ENCODE results near the gene SGMS1. TPM values are rescaled to one million over a fixed set of nuclear protein-coding genes. Genes with fewer than 3 reads are reported as not detected.

Gene SGMS1
- polyA plus RNA-seq, 1 experiment = 21.1 TPM

GRCh38 chr10:50640238-50640637 lies 16.5 kb upstream of the SGMS1 start:
- no peak for DNase-seq (ENCODE audit: low read depth)
- Histone ChIP-seq H3K27me3 (ENCODE audit: control insufficient read depth, insufficient read depth, low read length) (no peaks in the 10 kb centered on the region), H3K4me3 (ENCODE audit: low read depth, low read length) (no peak overlapping the region), H3K36me3 (ENCODE audit: control insufficient read depth, insufficient read depth, low read length) (no peaks in the 10 kb centered on the region)
- POLR2A ChIA-PET = no interaction called here
- TF ChIP-seq CTCF (IDR thresholded peaks at IDR 0.05; ENCODE audit: insufficient read depth, low read depth, low read length) = no peak
- CTCF ChIA-PET = interaction anchor here (0.8 kb wide), 1 partner anchor 127 kb away, joined by 3 read pairs; no protein-coding TSS in a partner anchor

DNA sequence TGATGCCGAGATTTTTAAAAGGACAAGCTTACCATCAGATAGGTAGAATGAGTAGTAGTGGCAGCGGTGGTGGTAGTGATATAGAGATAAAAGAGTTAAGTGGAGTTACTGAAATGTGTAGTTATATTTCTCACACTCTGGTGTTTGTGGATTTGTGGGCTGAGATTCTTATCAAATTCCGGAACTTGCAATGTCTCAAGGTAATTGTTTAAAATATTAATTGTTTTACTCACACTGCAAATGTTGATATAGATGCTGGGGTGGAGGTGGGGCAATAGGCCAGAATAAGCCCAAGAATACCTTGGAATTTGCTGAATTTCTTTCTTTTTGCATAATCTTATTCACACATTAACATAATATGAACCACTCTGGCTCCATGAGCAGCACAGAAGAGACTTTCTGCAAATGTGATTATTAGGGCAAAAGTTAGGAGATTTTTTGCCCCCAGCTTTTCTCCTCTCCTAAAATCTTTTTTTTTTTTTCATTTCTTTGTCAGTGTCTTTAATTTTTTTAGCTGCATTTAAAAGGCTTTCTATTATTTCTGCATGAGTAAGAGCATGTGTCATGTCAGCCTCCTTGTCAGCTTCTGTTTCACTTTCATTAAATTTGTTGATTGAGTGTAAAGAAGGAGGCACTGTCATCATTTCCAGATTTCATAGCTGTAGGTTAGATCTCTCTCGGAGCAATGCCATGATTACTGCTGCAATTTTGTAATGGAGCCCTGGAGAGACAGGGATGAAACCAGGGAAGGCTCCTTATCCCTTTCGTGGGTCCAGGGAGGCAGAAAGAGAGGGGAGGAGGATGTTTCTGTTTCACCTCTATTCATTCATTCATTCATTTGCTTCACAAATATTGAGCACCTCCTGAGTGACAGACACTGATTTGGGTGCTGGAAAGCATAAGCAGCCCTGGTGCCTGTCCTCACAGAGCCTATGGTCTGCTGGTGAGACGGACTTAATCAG lies 13.1 kb upstream of the SGMS1 start:
- Histone ChIP-seq H3K36me3 (ENCODE audit: control insufficient read depth, insufficient read depth, low read length) (no peaks in the 10 kb centered on the region), H3K27me3 (ENCODE audit: control insufficient read depth, insufficient read depth, low read length) (no peaks in the 10 kb centered on the region), H3K4me3 (ENCODE audit: low read depth, low read length) (no peak overlapping the region)
- TF ChIP-seq CTCF (IDR thresholded peaks at IDR 0.05; ENCODE audit: insufficient read depth, low read depth, low read length) = no peak
- POLR2A ChIA-PET = no interaction called here
- CTCF ChIA-PET = interaction anchor here (0.8 to 1.5 kb wide), 2 partner anchors 11 to 12 kb away, joined by 3 to 5 read pairs; no protein-coding TSS in a partner anchor
- DNase-seq (ENCODE audit: low read depth) = no peak

GRCh38 chr10:50635286-50635685 lies 11.5 kb upstream of the SGMS1 start:
- Histone ChIP-seq H3K4me3 (ENCODE audit: low read depth, low read length) (no peak overlapping the region), H3K27me3 (ENCODE audit: control insufficient read depth, insufficient read depth, low read length) (no peaks in the 10 kb centered on the region), H3K36me3 (ENCODE audit: control insufficient read depth, insufficient read depth, low read length) (no peaks in the 10 kb centered on the region)
- DNase-seq (ENCODE audit: low read depth) = no peak
- TF ChIP-seq CTCF (IDR thresholded peaks at IDR 0.05; ENCODE audit: insufficient read depth, low read depth, low read length) = no peak
- ChIA-PET POLR2A (no interaction called here), CTCF (interaction anchor here (0.9 to 1.8 kb wide), 2 partner anchors 10 to 18 kb away, joined by 3 to 6 read pairs; no protein-coding TSS in a partner anchor)

- Histone ChIP-seq H3K4me3 (ENCODE audit: low read depth, low read length) (no peak overlapping the region), H3K27me3 (ENCODE audit: control insufficient read depth, insufficient read depth, low read length) (no peaks in the 10 kb centered on the region), H3K36me3 (ENCODE audit: control insufficient read depth, insufficient read depth, low read length) (no peaks in the 10 kb centered on the region)
- TF ChIP-seq CTCF (IDR thresholded peaks at IDR 0.05; ENCODE audit: insufficient read depth, low read depth, low read length) = no peak
- POLR2A ChIA-PET = no interaction called here
- CTCF ChIA-PET = interaction anchor here (1.8 kb wide), 1 partner anchor 19 kb away, joined by 6 read pairs; no protein-coding TSS in a partner anchor
- DNase-seq (ENCODE audit: low read depth) = no peak
Observed at GRCh38 chr10:50634479-50634878, 10.7 kb upstream of the SGMS1 start.

DNA sequence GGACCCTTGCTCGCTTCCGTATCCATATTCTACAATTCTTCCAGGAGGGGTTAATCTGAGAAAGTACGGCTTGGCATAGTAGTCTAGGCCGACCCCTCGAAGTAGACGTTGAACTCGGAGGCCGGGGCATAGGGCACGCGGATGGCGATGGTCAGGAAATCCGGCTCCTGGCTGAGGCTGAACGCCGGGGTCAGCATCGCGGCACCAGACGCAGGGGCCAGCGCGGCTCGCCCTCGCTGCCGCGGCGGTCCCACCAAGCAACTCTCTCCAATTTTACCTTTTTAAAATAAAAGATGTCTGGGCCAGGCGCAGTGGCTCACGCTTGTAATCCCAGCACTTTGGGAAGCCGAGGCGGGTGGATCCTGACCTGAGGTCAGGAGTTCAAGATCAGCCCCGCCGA lies 7.3 kb upstream of the SGMS1 start:
- H3K36me3 ChIP-seq (ENCODE audit: control insufficient read depth, insufficient read depth, low read length) = no peaks in the 10 kb centered on the region
- DNase-seq (ENCODE audit: low read depth) = no peak
- ChIA-PET CTCF (no interaction called here), POLR2A (no interaction called here)
- H3K4me3 ChIP-seq (ENCODE audit: low read depth, low read length) = no peak overlapping the region
- no peaks in the 10 kb centered on the region for H3K27me3 ChIP-seq (ENCODE audit: control insufficient read depth, insufficient read depth, low read length)
- no peak for TF ChIP-seq CTCF (IDR thresholded peaks at IDR 0.05; ENCODE audit: insufficient read depth, low read depth, low read length)
